MM.1S (cell line): ENCODE results near the gene RFFL.

Experiments
- DNase-seq: peaks from one replicate; pipeline ENCODE4 v3.0.0-alpha.2; 2015
- H2AFZ ChIP-seq: fragments of 300-600 bp; sonication (generic); 2 replicates; pipeline ENCODE4 v1.6.0; 2016; ENCODE audit warnings: antibody characterized with exemption, low read length
- H3F3A ChIP-seq: fragments of 300-600 bp; sonication (generic); 2 replicates; pipeline ENCODE4 v1.6.1; 2016; ENCODE audit warnings: mild to moderate bottlenecking, antibody characterized with exemption, low read length, moderate library complexity, mixed read lengths; ENCODE audit not compliant: insufficient read depth
- H3K27ac ChIP-seq: fragments of 300-600 bp; sonication (generic); 2 replicates; pipeline ENCODE4 v1.5.1; 2016; ENCODE audit warnings: mild to moderate bottlenecking, low read length
- H3K27me3 ChIP-seq: fragments of 300-600 bp; sonication (generic); replicated peaks from 2 replicates; pipeline ENCODE4 v1.6.0; 2016; ENCODE audit warnings: low read length; ENCODE audit not compliant: insufficient read depth
- H3K36me3 ChIP-seq: fragments of 300-600 bp; sonication (generic); replicated peaks from 2 replicates; pipeline ENCODE4 v1.6.1; 2016; ENCODE audit warnings: mild to moderate bottlenecking, low read length, mixed read lengths; ENCODE audit not compliant: insufficient read depth
- H3K4me1 ChIP-seq: fragments of 300-600 bp; sonication (generic); 2 replicates; pipeline ENCODE4 v1.6.1; 2016; ENCODE audit warnings: low read length, mixed read lengths
- H3K4me2 ChIP-seq: fragments of 300-600 bp; sonication (generic); 2 replicates; pipeline ENCODE4 v1.6.0; 2016; ENCODE audit warnings: low read depth, low read length
- H3K4me3 ChIP-seq: fragments of 300-600 bp; sonication (generic); 2 replicates; pipeline ENCODE4 v1.5.1; 2016; ENCODE audit warnings: low read length, mixed read lengths
- H3K79me2 ChIP-seq: fragments of 300-600 bp; sonication (generic); 2 replicates; pipeline ENCODE4 v1.6.1; 2016; ENCODE audit warnings: mixed run types, low read length, mixed read lengths
- H3K9ac ChIP-seq: fragments of 300-600 bp; sonication (generic); 2 replicates; pipeline ENCODE4 v1.6.1; 2016; ENCODE audit warnings: low read length, mixed read lengths
- H3K9me2 ChIP-seq: fragments of 300-600 bp; sonication (generic); replicated peaks from 2 replicates; pipeline ENCODE4 v1.6.1; 2016; ENCODE audit warnings: mild to moderate bottlenecking, low read length, mixed read lengths; ENCODE audit not compliant: insufficient read depth
- H3K9me3 ChIP-seq: fragments of 300-600 bp; sonication (generic); replicated peaks from 2 replicates; pipeline ENCODE4 v1.6.1; 2016; ENCODE audit warnings: mild to moderate bottlenecking, low read length, mixed read lengths; ENCODE audit not compliant: insufficient read depth
- H4K20me1 ChIP-seq: fragments of 300-600 bp; sonication (generic); 2 replicates; pipeline ENCODE4 v1.6.1; 2016; ENCODE audit warnings: mild to moderate bottlenecking, low read length, moderate library complexity, mixed read lengths; ENCODE audit not compliant: insufficient read depth
- CTCF ChIP-seq: fragments of 300-600 bp; sonication (generic); IDR thresholded peaks from 2 replicates; pipeline ENCODE4 v1.5.1; 2016; ENCODE audit warnings: antibody characterized with exemption, low read length, mixed read lengths
- EZH2 ChIP-seq: fragments of 300-600 bp; sonication (generic); optimal IDR thresholded peaks from 2 replicates; pipeline ENCODE3; 2017; ENCODE audit warnings: low read depth, mild to moderate bottlenecking, antibody characterized with exemption, low read length, mixed read lengths
- EZH2phosphoT487 ChIP-seq: fragments of 300-600 bp; sonication (generic); IDR thresholded peaks from 2 replicates; pipeline ENCODE4 v1.6.1; 2018; ENCODE audit warnings: antibody characterized with exemption, low read length

Gene RFFL

GRCh38 chr17:34961093-34961911, 102.2 kb downstream of the RFFL start, which contains the start of the genes CCT6B and ZNF830:
TSS of gene CCT6B (minus strand) at chr17:34961460. CDS start at chr17:34961393, 67 bp downstream.
TSS of gene ZNF830 (plus strand) at chr17:34961540. CDS start at chr17:34961567, 27 bp downstream.
- no peak for TF ChIP-seq CTCF
- no peak for TF ChIP-seq EZH2phosphoT487
- TF ChIP-seq EZH2: no peak
- Histone ChIP-seq H3K27ac (peak within 1 kb of the TSS; percentile 82), H3K36me3 (0 out of 2 replicates have a peak, but pooled peaks cover 4% of the 10 kb centered on the region), H3K79me2 (peaks cover 22% of the 10 kb centered on the region), H3F3A (no peaks in the 10 kb centered on the region), H3K9me2 (no peaks in the 10 kb centered on the region), H3K9ac (peak within 1 kb of the TSS; percentile 90), H3K27me3 (no peaks in the 10 kb centered on the region), H3K4me2 (peak within 1 kb of the TSS; percentile 84), H4K20me1 (no peaks in the 10 kb centered on the region), H3K4me1 (peaks cover 14% of the 10 kb centered on the region; the same call in 1 of the 2 replicates), H3K4me3 (peak within 1 kb of the TSS; percentile 84), H3K9me3 (no peaks in the 10 kb centered on the region), H2AFZ (peak within 1 kb of the TSS; percentile 83)
- peak; percentile 97 for DNase-seq

GRCh38 chr17:34958438-34958837, 105.1 kb downstream of the RFFL start:
- Histone ChIP-seq H3K27ac (no peak overlapping the region), H3K27me3 (no peaks in the 10 kb centered on the region), H3K4me3 (no peak overlapping the region), H3K4me1 (peaks cover 14% of the 10 kb centered on the region; the same call in 1 of the 2 replicates), H2AFZ (no peak overlapping the region), H3K79me2 (peaks cover 21% of the 10 kb centered on the region), H3F3A (no peaks in the 10 kb centered on the region), H4K20me1 (no peaks in the 10 kb centered on the region), H3K4me2 (no peak overlapping the region), H3K36me3 (no peaks in the 10 kb centered on the region), H3K9me2 (no peaks in the 10 kb centered on the region), H3K9me3 (no peaks in the 10 kb centered on the region), H3K9ac (no peak overlapping the region)
- DNase-seq: no peak
- no peak for TF ChIP-seq EZH2phosphoT487
- TF ChIP-seq CTCF: no peak
- no peak for TF ChIP-seq EZH2
